Measurements from ENCODE around the gene SNX1.
A peak's percentile ranks its signal among the peaks of the same experiment; 100 is the strongest.

Gene SNX1

DNA sequence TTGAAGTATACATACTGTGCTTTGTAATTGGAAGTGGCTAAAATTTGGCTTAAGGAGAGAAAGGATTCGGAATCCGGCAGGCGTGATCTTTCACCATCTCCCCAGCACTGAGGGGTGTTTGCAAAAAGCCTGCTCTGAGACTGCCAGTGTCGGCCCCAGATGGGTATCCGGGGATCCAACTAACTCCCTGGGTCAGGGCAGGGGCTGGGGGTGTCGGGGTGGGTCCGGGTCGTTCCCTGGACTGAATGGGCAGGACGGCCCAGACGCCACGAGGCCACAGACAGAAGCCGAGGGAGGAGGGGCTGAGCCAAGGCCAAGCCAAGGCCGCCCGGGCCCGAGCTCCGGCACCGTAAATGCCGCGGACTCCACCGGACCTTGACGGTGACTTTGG lies 66.7 kb downstream of the SNX1 start:
- no peak for DNase-seq (ENCODE audit: low read depth in 2 of 2, low spot score in 1 of 2)

DNA sequence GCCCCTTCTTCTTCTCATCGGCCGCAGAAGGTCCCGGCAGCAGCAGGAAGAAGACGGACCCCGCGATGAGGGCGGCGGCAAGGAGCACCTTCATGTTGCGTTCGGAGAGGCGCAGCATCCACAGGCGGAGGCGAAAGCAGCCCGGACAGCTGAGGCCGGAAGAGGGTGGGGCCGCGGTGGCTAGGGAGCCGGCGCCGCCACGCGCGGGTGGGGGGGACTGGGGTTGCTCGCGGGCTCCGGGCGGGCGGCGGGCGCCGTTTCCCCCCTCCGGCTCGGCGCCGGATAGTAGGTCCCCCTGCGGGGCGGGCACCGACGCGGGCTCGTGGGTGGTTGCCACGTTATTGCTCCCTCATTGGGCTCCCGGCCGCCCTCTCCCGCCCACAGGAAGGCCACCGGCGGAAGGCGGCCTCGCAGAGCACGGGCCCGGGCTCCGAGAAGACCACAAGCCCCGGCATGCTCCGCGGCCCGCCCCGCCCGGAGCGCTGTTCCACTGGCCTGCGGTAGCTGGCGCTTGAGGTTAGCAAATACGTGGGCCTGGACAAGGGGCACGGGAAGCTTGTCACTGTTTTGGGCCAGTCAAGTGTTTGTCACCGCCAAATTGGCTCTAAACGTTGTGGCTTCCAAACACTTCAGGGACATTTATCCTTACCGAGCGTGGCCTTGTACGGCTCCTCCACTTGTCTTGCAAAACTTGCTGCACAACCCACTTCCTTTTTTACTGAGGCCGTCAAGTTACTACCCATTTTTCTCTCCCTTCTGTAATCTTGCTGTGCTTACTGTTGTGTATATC lies 67.3 kb downstream of the SNX1 start, which contains the start of gene PPIB:
PPIB (minus strand) TSS at position 154 of the 790 bp plus-strand sequence; CDS start at position 118, 36 bp downstream.
- peak; percentile 90 to 97 for DNase-seq (ENCODE audit: low read depth in 2 of 2, low spot score in 1 of 2)

DNA sequence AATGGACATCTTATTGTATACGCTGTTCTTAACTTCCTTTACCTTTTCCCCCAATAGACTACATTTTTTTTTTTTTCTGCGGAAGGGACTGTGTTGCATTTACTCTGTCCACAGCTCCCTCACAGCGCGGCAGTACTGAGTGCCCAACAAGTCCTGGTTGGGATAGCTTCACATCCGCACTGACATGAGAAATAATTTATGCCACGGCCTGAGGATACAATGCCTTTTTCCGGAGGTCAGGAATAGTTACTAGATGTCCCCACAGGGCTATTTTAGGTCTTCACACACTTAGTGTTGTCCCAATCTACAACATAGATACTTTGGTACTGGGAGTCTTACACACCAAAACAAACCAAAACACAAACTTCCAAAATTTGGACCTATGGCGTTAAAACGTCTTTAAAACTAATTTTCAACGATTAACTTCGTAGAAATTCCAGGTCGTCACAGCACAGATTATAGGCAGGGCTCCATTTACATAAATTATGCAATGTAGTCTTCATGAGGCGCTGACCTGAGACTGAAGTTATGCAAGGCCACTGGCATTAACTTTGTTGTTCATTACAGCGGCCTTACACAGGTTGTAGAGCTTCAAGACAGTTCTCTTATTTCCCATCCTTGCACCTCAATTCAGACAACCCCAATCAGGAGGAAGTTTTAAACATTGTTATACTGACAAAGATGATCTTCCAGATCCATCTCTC lies 68.0 kb downstream of the SNX1 start:
- DNase-seq (ENCODE audit: low read depth in 2 of 2, low spot score in 1 of 2) = no peak

DNA sequence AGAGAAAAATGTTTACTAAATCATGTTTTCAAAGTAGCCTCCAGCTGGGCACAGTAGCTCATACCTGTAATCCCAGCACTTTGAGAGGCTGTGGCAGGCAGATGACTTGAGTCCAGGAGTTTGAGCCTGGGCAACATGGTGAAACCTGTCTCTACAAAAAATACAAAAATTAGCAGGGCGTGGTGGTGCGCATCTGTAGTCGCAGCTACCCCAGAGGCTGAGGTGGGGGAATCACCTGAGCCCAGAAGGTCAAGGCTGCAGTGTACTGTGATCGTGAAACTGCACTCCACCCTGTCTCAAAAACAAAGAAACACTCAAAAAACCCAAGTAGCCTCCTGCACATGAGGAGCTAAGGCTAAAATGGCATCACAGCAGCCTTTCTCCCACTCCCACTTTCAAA lies 68.7 kb downstream of the SNX1 start:
- no peak for DNase-seq (ENCODE audit: low read depth in 2 of 2, low spot score in 1 of 2)

DNA sequence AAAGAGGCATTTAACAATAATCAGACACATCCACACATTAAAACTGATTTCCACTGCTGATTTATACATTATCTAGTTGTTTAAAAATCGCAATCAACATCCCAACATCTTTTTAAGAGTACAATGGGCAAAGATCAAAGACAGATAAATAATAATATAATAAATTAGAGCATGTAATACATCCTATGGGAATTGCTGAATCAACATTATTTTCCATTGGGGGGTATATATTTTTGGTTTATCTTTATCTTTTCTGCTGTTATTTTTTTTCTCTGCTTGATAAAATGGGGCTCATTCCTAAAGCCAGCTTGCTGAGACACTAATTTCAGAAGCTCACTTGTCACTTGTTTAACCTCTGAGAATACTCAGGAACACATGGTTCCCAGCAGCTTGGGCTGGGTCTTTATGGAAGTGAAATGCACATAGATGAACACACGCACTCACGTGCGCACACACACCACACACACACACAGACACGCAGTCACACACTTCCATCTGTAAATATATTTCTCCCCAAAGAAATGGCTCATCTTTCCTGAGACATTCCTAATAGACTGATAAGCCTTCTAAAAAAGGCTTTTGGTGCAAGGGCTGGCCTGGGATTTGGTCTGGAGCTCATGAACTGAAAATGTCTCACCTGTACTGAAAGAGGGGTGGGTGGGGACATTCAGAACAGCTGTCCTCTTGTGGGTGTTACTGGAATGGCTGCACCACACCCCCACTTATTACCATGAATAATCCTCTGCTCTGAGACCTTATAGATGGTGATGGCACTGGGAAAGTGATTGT lies 70.5 kb downstream of the SNX1 start:
- no peak for DNase-seq (ENCODE audit: low read depth in 2 of 2, low spot score in 1 of 2)

DNA sequence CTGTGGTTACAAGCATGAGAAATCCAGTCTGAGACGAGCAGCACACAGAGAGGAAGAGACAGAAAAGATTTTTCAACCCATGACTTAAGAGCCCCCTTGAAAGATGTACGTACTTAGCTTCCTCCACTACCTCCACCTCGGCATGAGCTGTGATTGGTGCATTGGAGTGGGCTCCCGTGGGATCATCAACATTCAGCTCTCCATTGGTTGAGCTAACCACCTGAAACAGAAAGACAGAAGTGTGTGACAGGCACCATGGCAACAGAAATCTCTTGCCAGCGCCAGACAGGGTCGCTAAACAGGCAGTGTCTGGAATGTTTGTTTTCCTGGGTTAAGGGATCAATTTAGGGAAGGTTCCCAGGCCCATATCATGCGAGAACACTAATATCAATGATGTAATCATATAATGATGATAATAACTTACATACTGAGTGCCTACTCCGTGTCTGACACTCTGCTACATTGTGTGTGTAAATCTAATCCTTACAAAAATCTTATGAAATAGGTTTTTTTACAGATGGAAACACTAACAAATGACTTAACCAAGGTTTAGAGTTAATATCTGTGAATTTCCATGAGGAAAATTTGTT lies 84.5 kb downstream of the SNX1 start:
- no peak for DNase-seq (ENCODE audit: low read depth in 2 of 2, low spot score in 1 of 2)

DNA sequence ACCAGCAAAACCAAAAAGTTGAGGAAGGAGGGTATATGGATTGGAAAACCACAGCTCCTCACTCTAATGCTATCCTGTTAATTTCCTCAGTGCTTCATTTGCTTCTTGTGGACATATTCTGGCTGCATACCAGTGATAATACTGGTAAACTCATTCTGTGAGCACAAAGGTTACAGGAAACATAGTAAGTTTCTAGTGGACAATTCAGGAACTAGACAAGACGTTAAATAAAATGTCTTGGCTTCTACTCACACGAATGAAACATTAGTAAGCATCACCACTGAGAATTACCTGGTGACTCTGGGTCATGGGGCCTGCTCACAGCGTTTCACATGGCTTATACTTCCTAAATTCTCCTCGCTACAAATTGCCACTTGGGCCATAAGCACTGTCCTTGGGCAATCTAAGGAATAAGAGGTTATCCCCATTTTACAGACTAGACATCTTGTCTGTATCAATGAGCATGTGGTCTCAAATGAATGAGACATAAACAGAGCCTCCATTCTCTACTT lies 87.1 kb downstream of the SNX1 start:
- DNase-seq (ENCODE audit: low read depth in 2 of 2, low spot score in 1 of 2) = no peak

DNA sequence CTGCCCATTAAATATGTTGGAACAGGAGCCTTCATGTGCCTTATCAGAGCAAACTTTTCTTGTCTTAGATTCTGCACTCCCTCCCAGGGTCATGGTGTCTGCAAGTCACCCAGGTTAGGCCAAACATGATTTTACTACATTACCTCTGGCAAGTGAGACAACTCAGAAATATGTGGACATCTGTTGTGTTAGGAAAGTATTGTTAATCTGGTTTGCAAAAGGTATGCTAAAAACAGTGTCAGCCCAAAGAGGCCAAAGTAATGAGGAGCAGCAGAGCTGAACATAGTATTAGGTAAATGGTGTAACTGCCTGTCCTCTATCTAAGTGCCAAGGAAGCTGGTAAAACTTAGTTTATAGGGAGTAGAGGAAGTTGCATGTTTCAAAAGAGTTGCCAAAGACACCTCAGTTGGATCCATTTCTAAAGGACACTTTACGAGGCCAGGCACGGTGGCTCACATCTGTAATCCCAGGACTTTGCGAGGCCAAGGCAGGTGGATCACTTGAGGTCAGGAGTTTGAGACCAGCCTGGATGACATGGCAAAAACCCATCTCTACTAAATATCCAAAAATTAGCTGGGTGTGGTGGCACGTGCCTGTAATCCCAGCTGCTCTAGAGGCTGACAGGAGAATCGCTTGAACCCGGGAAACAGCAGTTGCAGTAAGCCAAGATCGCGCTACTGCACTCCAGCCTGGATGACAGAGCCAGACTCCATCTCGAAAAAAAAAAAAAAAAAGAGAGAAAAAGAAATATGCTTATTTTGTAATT lies 89.5 kb downstream of the SNX1 start:
- DNase-seq (ENCODE audit: low read depth in 2 of 2, low spot score in 1 of 2) = no peak

DNA sequence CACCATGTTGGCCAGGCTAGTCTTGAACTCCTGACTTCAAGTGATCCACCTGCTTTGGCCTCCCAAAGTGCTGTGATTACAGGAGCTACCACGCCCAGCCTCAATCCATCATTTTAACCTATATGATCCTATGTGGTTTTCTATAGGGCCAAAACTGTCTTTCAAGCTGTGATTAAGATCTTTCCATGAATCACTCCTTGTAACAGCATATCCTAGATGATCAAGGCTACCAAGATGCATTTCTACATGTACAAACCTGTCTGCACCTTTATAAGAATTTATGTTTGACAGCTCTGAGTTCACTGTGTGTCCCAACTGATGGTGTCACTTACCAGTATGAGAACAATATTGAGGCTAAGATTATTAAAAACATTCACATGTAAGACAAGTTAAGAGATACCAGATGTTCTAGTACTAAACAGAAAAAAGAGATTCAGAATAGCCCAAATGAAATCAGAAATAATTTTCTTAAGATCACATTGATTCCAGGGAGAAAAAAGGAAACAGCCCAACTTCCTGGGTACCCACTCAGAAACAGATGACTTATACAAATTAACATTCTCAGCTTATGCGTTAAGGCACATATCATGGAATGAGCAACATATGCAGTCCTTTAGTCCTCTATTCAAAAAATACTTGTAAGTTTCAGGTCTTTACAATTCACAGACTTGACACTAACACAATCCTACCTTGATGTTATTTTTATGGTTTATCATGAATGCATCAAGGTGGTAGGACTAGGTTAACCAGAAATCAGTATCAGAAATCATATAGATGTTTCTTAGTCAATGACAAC lies 91.8 kb downstream of the SNX1 start:
- no peak for DNase-seq (ENCODE audit: low read depth in 2 of 2, low spot score in 1 of 2)
